ENCODE measurements around the gene FOXO1. TPM values are rescaled to one million over a fixed set of nuclear protein-coding genes. Genes with fewer than 3 reads are reported as not detected.
A peak's percentile ranks its signal among the peaks of the same experiment; 100 is the strongest.
"Not testable (repeated sequence)": the region's sequence is repeated elsewhere in the genome, so short reads cannot be mapped to it uniquely, and the experiment has no call there.

Gene FOXO1
- total RNA-seq, 4 donors from 2014 or later: 117 to 250 (median 159) TPM

- TF ChIP-seq POLR2A (IDR thresholded peaks at IDR 0.05): no peak
- no peak for TF ChIP-seq CTCF (IDR thresholded peaks at IDR 0.05 in 4 of 5, conservative IDR thresholded peaks at IDR 0.05 in 1 of 5)
- in situ Hi-C loops (cut with MboI; ENCODE audit: low sequenced_read_pairs in 4 of 4): loop anchor here (10.0 to 25.0 kb wide), 4 partner anchors 128 to 431 kb away; no protein-coding TSS in a partner anchor
- Histone ChIP-seq H3K27me3 (no peaks in the 10 kb centered on the region), H3K27ac (peak overlapping the region; percentile 96 to 99 (median 98)), H3K4me3 (peak overlapping the region; percentile 84 to 96 (median 90)), H3K9me3 (no peaks in the 10 kb centered on the region), H3K4me1 (peaks cover 28 to 38% of the 10 kb centered on the region in 2 donors), H3K36me3 (no peaks in the 10 kb centered on the region)
- DNase-seq (peak in 1 of 2 donors; percentile 39), ATAC-seq (no peak)
- intact Hi-C loops (cut with DNase I; ENCODE audit: low total_unique reads): loop anchor here (2.0 to 10.0 kb wide), 5 partner anchors 103 to 431 kb away; partner anchors contain the start of gene WBP4
Observed at GRCh38 chr13:40665126-40666044, 1.1 kb downstream of the FOXO1 start.

GRCh38 chr13:40664350-40665125 is 1.9 kb downstream of the FOXO1 start:
- TF ChIP-seq CTCF (IDR thresholded peaks at IDR 0.05 in 4 of 5, conservative IDR thresholded peaks at IDR 0.05 in 1 of 5) (no peak), POLR2A (IDR thresholded peaks at IDR 0.05) (peak; percentile 76 to 94)
- H3K4me3 ChIP-seq: peak overlapping the region; percentile 79 to 96 (median 90)
- H3K9me3 ChIP-seq: no peaks in the 10 kb centered on the region
- ATAC-seq: peak; percentile 39 to 43
- H3K27me3 ChIP-seq: no peaks in the 10 kb centered on the region
- DNase-seq: peak; percentile 77 to 85
- H3K27ac ChIP-seq: peak overlapping the region; percentile 96 to 99 (median 98)
- H3K4me1 ChIP-seq: peaks cover 37 to 46% of the 10 kb centered on the region in 2 donors
- intact Hi-C loops (cut with DNase I; ENCODE audit: low total_unique reads) (loop anchor here (1.0 to 10.0 kb wide), 5 partner anchors 52 to 400 kb away; partner anchors contain the start of gene WBP4), in situ Hi-C loops (cut with MboI; ENCODE audit: low sequenced_read_pairs in 4 of 4) (loop anchor here (10.0 to 25.0 kb wide), 4 partner anchors 127 to 430 kb away; no protein-coding TSS in a partner anchor)
- no peaks in the 10 kb centered on the region for H3K36me3 ChIP-seq

- not testable (repeated sequence) for H3K36me3 ChIP-seq, H3K27me3 ChIP-seq, H3K9me3 ChIP-seq
- H3K27ac ChIP-seq: peak overlapping the region; percentile 96 to 99 (median 98)
- peak overlapping the region; percentile 79 to 96 (median 90) for H3K4me3 ChIP-seq
- intact Hi-C loops (cut with DNase I; ENCODE audit: low total_unique reads) (loop anchor here (1.0 to 10.0 kb wide), 5 partner anchors 52 to 401 kb away; partner anchors contain the start of gene WBP4), in situ Hi-C loops (cut with MboI; ENCODE audit: low sequenced_read_pairs in 4 of 4) (loop anchor here (10.0 to 25.0 kb wide), 4 partner anchors 127 to 429 kb away; no protein-coding TSS in a partner anchor)
- DNase-seq: peak; percentile 66 to 78
- ATAC-seq: peak; percentile 37 to 39
- H3K4me1 ChIP-seq: peaks cover 42 to 51% of the 10 kb centered on the region in 2 donors
Observed at GRCh38 chr13:40664100-40664349, 2.4 kb downstream of the FOXO1 start.

GRCh38 chr13:40662866-40663265 is 3.6 kb downstream of the FOXO1 start:
- H3K4me1 ChIP-seq: peaks cover 45 to 54% of the 10 kb centered on the region in 2 donors
- H3K36me3 ChIP-seq: no peaks in the 10 kb centered on the region
- DNase-seq (no peak), ATAC-seq (no peak)
- peak overlapping the region; percentile 79 to 96 (median 90) for H3K4me3 ChIP-seq
- in situ Hi-C loops (cut with MboI; ENCODE audit: low sequenced_read_pairs in 4 of 4) (loop anchor here (10.0 to 25.0 kb wide), 4 partner anchors 126 to 428 kb away; no protein-coding TSS in a partner anchor), intact Hi-C loops (cut with DNase I; ENCODE audit: low total_unique reads) (loop anchor here (5.0 to 10.0 kb wide), 4 partner anchors 51 to 402 kb away; partner anchors contain the start of gene WBP4)
- H3K27ac ChIP-seq: peak overlapping the region; percentile 96 to 99 (median 98)
- no peaks in the 10 kb centered on the region for H3K9me3 ChIP-seq
- TF ChIP-seq CTCF (IDR thresholded peaks at IDR 0.05 in 4 of 5, conservative IDR thresholded peaks at IDR 0.05 in 1 of 5): no peak
- no peak for TF ChIP-seq POLR2A (IDR thresholded peaks at IDR 0.05)
- H3K27me3 ChIP-seq: no peaks in the 10 kb centered on the region

All from gastrocnemius medialis (tissue), 4 donors.